ENCODE measurements around the gene ANKRD33B.

The ANKRD33B gene

DNA sequence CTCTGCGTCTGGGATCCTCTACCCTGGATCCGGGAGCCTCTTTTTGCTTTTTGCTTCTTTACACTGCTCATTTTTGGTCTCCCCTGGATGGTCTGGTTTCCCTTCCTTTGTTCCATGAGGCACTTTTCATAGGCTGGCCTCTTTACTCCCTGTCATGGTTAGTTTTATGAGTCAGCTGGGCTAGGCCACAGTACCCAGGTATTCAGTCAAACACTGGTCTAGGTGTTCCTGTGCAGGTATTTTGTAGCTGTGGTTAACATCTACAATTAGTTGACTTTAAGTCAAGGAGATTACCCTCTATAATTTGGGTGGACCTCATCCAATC is 17.5 kb downstream of the ANKRD33B start:
- TF ChIP-seq, protein P1, sequence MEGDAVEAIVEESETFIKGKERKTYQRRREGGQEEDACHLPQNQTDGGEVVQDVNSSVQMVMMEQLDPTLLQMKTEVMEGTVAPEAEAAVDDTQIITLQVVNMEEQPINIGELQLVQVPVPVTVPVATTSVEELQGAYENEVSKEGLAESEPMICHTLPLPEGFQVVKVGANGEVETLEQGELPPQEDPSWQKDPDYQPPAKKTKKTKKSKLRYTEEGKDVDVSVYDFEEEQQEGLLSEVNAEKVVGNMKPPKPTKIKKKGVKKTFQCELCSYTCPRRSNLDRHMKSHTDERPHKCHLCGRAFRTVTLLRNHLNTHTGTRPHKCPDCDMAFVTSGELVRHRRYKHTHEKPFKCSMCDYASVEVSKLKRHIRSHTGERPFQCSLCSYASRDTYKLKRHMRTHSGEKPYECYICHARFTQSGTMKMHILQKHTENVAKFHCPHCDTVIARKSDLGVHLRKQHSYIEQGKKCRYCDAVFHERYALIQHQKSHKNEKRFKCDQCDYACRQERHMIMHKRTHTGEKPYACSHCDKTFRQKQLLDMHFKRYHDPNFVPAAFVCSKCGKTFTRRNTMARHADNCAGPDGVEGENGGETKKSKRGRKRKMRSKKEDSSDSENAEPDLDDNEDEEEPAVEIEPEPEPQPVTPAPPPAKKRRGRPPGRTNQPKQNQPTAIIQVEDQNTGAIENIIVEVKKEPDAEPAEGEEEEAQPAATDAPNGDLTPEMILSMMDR (IDR thresholded peaks at IDR 0.05) = no peak
- DNase-seq (ENCODE audit: low spot score) = no peak
- Histone ChIP-seq H3K27ac (no peak overlapping the region), H3K4me3 (no peak overlapping the region)

DNA sequence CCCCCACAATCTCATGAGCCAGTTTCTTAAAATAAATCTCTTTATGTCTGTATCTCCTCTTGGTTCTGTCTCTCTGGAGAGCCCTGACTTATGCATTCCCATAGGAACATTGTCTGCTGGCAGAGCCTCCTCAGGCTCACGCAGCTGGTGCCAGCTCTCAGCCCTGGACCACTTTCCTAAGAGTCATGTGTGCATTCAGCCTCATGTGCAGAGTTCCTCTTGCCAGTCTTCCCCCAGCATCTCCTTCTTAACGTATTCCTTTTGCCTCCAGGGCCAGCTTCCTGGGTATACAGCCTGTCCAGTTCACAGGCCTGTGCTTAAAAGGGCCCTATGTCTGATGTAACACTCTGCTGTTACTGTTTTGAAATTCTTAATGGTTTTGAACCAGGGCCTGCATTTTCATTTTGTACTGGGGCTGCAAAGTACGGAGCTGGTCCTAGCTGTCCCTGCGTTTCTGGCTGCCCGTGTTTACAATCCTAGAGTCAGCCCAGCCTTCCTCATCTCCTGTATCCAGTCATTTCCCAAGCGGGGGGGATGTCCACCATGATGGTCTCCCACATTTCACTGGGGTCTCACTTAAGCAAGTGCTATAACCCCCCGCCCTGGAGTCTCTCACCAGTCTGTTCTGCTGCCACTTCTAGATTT is 18.1 kb downstream of the ANKRD33B start:
- TF ChIP-seq, protein P1 (IDR thresholded peaks at IDR 0.05) = no peak
- H3K27ac ChIP-seq = peak overlapping the region in 1 of 2 donors; percentile 60
- no peak overlapping the region for H3K4me3 ChIP-seq
- DNase-seq (ENCODE audit: low spot score) = no peak

GRCh38 chr5:10582512-10582897 is 18.6 kb downstream of the ANKRD33B start:
- DNase-seq (ENCODE audit: low spot score) = no peak
- Histone ChIP-seq H3K4me3 (no peak overlapping the region), H3K27ac (no peak overlapping the region)
- TF ChIP-seq, protein P1 (IDR thresholded peaks at IDR 0.05) = no peak

GRCh38 chr5:10583663-10584572 is 20.0 kb downstream of the ANKRD33B start:
- H3K4me3 ChIP-seq = peak overlapping the region; percentile 41
- TF ChIP-seq, protein P1 (IDR thresholded peaks at IDR 0.05) = no peak

DNA sequence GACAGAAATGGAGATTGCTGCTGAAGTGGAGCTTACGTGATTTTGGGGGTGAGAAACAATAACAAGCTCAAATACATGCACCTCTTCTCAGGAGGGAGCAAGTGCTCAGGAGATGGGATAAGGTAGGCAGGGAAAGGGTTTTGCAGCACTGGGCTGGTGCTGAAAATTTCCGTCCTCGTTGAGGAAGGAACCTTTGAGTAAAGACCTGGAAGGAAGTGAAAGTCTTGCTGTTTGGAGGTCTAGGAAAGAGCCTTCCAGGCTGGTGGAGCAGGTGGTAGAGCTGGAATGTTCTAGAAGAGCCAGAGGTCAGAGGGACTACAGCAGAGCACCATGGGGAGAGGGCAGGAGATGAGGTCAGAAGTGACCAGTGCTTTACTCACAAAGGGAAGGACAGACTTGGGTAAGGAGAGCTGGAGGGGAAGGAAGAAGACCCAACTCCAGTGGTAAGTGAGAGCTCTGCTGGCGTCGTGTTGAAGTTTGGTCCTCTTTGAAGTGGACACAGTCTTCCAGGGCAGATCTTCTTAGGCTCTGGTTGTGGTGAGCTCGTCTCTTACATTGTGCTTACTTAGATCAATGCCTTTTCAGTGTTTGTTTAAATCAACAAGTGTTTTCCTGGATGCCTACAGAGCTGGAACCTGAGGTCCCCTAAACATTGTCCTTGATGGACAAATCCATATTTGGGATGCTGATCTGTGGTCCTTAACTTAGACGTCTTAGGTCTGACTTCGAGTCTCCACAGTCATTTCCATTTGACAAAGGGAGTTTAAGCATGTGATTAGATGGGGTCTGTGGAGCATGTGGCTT is 21.0 kb downstream of the ANKRD33B start:
- Histone ChIP-seq H3K27ac (no peak overlapping the region), H3K4me3 (no peak overlapping the region)
- TF ChIP-seq, protein P1 (IDR thresholded peaks at IDR 0.05) = no peak
- DNase-seq (ENCODE audit: low spot score) = no peak

More at GRCh38 chr5:10583663-10584572, 20.0 kb downstream of the ANKRD33B start:
- no peak for DNase-seq (ENCODE audit: low spot score)
- H3K27ac ChIP-seq = peak overlapping the region; percentile 6 to 74

DNA sequence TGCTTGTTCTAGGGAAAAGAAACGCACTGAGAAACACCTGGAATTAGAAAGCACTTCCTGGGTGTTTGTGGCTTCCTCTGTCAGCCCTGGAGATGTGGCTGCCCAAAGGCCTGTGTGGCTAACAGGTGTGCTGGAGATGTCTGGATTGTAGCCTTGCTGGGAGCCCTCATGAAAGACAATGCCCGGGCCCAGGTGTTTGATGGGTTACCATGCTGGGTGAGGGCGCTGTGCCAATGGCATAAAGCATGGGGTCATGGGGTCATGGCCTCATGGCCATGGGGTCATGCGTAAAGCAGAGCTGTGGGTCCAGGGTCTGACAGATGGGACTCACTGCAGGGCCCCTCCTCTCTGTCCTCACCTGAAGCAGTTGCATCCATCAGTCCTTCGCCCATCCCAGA is 21.6 kb downstream of the ANKRD33B start:
- H3K4me3 ChIP-seq = no peak overlapping the region
- TF ChIP-seq, protein P1 (IDR thresholded peaks at IDR 0.05) = no peak
- no peak overlapping the region for H3K27ac ChIP-seq
- no peak for DNase-seq (ENCODE audit: low spot score)

All from coronary artery (tissue), 2 donors.